GM19023 (cell line): Measurements from ENCODE around the gene NTNG2.

ENCODE experiments used
- ATAC-seq: cut with Tn5 transposase; IDR thresholded peaks from one replicate; pipeline ENCODE4 v1.9.1; 2021; ENCODE audit warnings: mild to moderate bottlenecking, moderate library complexity; ENCODE audit not compliant: unreplicated experiment

Gene NTNG2

GRCh38 chr9:132233138-132233537, 71.3 kb downstream of the NTNG2 start:
- no peak for ATAC-seq

DNA sequence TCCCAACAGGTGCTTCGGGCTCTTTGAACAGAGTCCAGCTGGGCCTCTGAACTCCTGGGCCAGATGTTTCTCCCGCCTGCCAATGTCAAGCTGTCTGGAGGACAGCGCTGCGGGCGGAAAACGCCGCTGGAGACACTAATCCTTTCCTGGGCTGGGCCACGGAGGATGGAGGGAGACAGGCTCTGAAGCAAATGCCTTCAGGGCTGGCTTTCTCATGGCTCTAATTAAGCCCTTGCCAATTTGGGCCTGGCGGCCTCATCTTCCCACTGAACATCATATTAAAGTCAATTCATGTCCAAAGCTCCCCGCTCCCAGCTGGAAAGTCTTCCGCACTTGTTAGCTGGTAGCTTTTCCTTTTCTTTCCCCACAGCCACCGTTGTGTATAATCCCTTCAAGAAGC, 72.7 kb downstream of the NTNG2 start:
- ATAC-seq: no peak

GRCh38 chr9:132235125-132235524, 73.3 kb downstream of the NTNG2 start:
- ATAC-seq: no peak

GRCh38 chr9:132235894-132236661, 74.2 kb downstream of the NTNG2 start:
- no peak for ATAC-seq

DNA sequence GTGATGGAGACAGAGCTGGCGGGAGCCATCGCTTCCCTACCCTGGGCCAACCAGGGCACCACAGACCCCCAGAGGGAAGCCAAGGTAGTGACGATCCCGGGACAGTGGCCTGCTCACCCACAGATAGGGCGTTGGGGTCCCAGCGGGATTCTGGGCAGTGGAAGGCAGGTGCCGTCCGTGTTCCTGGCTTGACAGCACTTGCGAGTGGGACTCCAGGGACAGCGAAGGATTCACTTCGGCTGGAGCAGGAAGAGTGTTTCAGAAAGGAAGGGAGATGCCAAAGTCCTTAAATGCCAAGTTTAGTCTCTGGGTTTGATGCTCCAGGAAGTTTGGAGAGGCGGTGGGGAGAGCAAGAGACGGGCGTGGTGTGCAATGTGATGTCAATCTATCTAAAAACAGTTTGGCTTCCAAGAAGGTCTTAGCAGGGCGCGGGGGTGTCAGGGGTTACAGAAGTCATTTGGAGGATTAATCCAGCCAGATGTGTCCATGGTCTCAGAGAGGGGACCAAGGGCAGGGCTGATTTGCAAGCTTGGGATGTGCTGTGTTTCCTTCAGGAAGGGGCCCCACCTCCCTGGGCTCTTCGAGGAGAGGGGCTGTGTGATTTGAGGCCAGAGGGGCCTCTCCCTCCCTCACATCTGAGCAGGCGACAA, 74.9 kb downstream of the NTNG2 start:
- ATAC-seq: no peak

DNA sequence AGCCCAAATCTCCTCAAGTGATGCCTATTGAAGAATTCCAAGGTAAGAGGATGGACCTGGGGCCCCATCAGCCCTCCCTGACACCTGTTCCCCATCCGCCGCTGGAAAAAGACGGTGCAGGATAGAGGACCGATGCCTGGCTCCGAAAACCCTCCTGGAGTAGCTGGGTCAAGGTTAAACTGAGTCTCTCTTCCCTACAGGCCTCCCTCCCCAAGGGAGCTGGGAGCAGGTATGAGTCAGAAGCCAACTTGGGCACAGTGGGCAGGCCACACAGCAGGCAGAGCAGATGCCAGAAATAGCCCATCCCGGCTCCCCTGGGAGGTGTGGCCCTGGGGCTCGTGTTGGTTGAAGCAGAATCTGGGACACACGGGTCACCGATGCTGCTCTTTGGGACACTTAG, 75.6 kb downstream of the NTNG2 start:
- ATAC-seq: no peak

DNA sequence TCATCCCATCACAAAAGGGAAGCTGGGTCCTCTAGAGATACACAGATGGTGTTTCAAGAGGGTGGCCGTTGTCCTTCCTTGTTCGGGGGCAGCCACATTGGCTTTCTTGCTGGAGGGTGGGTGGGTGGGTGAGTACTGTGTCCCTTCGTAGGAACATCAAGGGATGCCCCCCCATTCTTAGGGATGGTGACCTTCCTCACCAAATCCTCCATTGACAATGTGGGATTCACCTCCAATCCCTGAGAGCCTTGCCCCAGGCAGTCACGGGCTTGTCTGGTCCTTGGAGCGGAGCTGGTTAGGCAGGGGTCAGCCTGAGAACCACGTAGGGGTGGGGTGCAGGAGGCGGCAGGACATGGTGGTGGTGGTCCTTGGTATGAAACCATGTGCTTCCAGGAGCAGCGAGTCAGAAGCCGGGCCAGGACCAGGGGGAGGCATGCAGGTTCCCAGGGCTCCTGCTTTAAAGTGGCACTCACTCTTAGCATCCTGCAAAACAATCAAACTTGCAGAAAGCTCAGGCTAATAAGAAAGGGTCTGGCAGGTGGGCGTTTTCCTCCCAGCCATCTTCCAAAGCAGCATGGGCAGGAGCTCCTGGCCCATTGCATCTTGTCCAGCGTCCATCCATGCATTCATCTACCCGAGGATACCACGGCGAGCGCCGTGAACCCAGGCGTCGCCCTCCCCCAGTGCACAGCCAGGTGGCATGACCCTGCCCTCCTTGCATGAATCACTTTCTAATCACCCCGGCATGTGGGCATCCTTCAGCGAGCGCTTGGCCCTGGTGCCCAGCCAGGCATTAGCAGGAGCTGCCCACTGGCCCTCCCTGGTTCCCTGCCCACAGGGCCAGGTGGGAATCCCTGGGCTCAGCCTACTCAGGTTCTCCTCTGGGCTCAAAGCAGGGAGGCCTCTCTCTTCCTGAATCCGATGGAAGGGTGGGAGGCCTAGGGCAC, 76.4 kb downstream of the NTNG2 start:
- no peak for ATAC-seq

GRCh38 chr9:132238992-132239391, 77.1 kb downstream of the NTNG2 start:
- no peak for ATAC-seq

- ATAC-seq: no peak
Observed at GRCh38 chr9:132239518-132239917, 77.7 kb downstream of the NTNG2 start.

GRCh38 chr9:132239999-132240840, 78.4 kb downstream of the NTNG2 start:
- ATAC-seq: no peak

GRCh38 chr9:132240841-132241482, 79.1 kb downstream of the NTNG2 start:
- peak; percentile 79 for ATAC-seq

- peak; percentile 5 for ATAC-seq
Observed at GRCh38 chr9:132241483-132241839, 79.6 kb downstream of the NTNG2 start.

- no peak for ATAC-seq
Observed at GRCh38 chr9:132241840-132242620, 80.2 kb downstream of the NTNG2 start.

DNA sequence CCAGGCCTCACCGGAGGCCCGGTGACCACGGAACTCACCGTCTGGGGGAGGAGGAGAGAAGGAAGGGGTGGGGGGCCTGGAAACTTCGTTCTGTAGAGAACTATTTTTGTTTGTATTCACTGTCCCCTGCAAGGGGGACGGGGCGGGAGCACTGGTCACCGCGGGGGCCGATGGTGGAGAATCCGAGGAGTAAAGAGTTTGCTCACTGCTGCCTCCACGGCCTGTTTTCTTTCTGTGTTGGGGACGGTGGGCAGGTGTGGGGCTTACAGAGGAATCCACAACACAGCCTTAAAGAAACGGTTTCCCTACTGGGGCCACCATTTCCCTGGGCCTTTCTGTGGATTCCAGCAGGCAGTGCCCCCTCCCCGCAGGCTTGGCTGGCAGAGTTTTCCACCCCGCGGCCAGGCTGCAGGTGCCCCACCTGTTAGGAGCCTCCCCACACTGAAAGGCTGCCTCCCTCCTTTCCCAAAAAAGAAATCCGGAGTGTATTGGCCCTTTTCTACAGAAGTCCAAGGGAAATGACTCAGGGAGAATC, 80.8 kb downstream of the NTNG2 start:
- no peak for ATAC-seq

- no peak for ATAC-seq
Observed at GRCh38 chr9:132243156-132244074, 81.6 kb downstream of the NTNG2 start.

GRCh38 chr9:132244582-132245455, 83.0 kb downstream of the NTNG2 start:
- no peak for ATAC-seq

- ATAC-seq: no peak
Observed at GRCh38 chr9:132245465-132245864, 83.6 kb downstream of the NTNG2 start.
